NCI-H146 treated with DMSO at 0.1 percent for 48 hours (cell line): ENCODE results near the gene BTG1.
A peak's percentile ranks its signal among the peaks of the same experiment; 100 is the strongest.

Source experiments
- DNase-seq: peaks from one replicate; lab custom pipeline; 2025; ENCODE audit not compliant: unreplicated experiment; lab: John Stamatoyannopoulos, UW

Gene BTG1

GRCh38 chr12:92145731-92146496 is at the start of gene BTG1:
TSS of gene BTG1 (minus strand) at chr12:92145846. CDS start at chr12:92145535, 311 bp downstream.
- peak; percentile 98 for DNase-seq

GRCh38 chr12:92194561-92194960 is 48.9 kb upstream of the BTG1 start:
- DNase-seq = no peak

- no peak for DNase-seq
Observed at GRCh38 chr12:92193846-92194245, 48.2 kb upstream of the BTG1 start.

GRCh38 chr12:92193063-92193462 is 47.4 kb upstream of the BTG1 start:
- DNase-seq = no peak

- no peak for DNase-seq
Observed at GRCh38 chr12:92192360-92192759, 46.7 kb upstream of the BTG1 start.

- no peak for DNase-seq
Observed at GRCh38 chr12:92191061-92191460, 45.4 kb upstream of the BTG1 start.

- no peak for DNase-seq
Observed at GRCh38 chr12:92188517-92189188, 43.0 kb upstream of the BTG1 start.

GRCh38 chr12:92186038-92186470 is 40.4 kb upstream of the BTG1 start:
- DNase-seq = no peak

- DNase-seq = no peak
Observed at GRCh38 chr12:92185052-92185451, 39.4 kb upstream of the BTG1 start.

GRCh38 chr12:92183575-92183974 is 37.9 kb upstream of the BTG1 start:
- no peak for DNase-seq

GRCh38 chr12:92178340-92178739 is 32.7 kb upstream of the BTG1 start:
- DNase-seq = no peak

GRCh38 chr12:92176646-92177045 is 31.0 kb upstream of the BTG1 start:
- no peak for DNase-seq

GRCh38 chr12:92175961-92176360 is 30.3 kb upstream of the BTG1 start:
- no peak for DNase-seq

GRCh38 chr12:92170050-92170449 is 24.4 kb upstream of the BTG1 start:
- DNase-seq = no peak

- no peak for DNase-seq
Observed at GRCh38 chr12:92167075-92167474, 21.4 kb upstream of the BTG1 start.

- DNase-seq = no peak
Observed at GRCh38 chr12:92164712-92165111, 19.1 kb upstream of the BTG1 start.

GRCh38 chr12:92162079-92162478 is 16.4 kb upstream of the BTG1 start:
- no peak for DNase-seq

- DNase-seq = no peak
Observed at GRCh38 chr12:92158796-92159439, 13.3 kb upstream of the BTG1 start.

- no peak for DNase-seq
Observed at GRCh38 chr12:92156704-92157395, 11.2 kb upstream of the BTG1 start.

- no peak for DNase-seq
Observed at GRCh38 chr12:92156139-92156538, 10.5 kb upstream of the BTG1 start.

GRCh38 chr12:92155733-92156132 is 10.1 kb upstream of the BTG1 start:
- DNase-seq = no peak
